Activated CD4-positive, alpha-beta T cell treated with anti-CD3 and anti-CD28 coated beads, Interleukin-2, amount 10 ng/mL, durations not matched to agents 7 days and 5 days (primary cell): Measurements from ENCODE around the gene GOLGA6L2. TPM values are rescaled to one million over a fixed set of nuclear protein-coding genes. Genes with fewer than 3 reads are reported as not detected.
"Not testable (repeated sequence)": the region's sequence is repeated elsewhere in the genome, so short reads cannot be mapped to it uniquely, and the experiment has no call there.

ENCODE experiments used
- CTCF ChIA-PET: fragments of 350-600 bp; sonication (Branson Sonifier 250); formaldehyde crosslinking; loops from one replicate; lab custom pipeline; 2021; ENCODE audit warnings: antibody characterized with exemption; lab: Charles Lee
- POLR2A ChIA-PET: fragments of 350-600 bp; sonication (Branson Sonifier 250); formaldehyde crosslinking; loops from one replicate; lab custom pipeline; 2021; ENCODE audit warnings: antibody characterized with exemption; lab: Charles Lee
- DNase-seq: peaks from one replicate; pipeline ENCODE4 v3.0.0-alpha.2; 2020
- H3K27ac Mint-ChIP-seq: one replicate; pipeline ENCODE4 v1.8.0; 2021; ENCODE audit warnings: mild to moderate bottlenecking, moderate library complexity, mixed read lengths
- H3K27me3 Mint-ChIP-seq: one replicate; pipeline ENCODE4 v1.8.0; 2021; ENCODE audit warnings: mixed read lengths
- H3K36me3 Mint-ChIP-seq: one replicate; pipeline ENCODE4 v1.8.0; 2021; ENCODE audit warnings: low read depth, mixed read lengths
- H3K4me1 Mint-ChIP-seq: one replicate; pipeline ENCODE4 v1.8.0; 2021; ENCODE audit warnings: mixed read lengths
- H3K4me3 Mint-ChIP-seq: one replicate; pipeline ENCODE4 v1.8.0; 2021; ENCODE audit warnings: mild to moderate bottlenecking, moderate library complexity, mixed read lengths
- H3K9me3 Mint-ChIP-seq: one replicate; pipeline ENCODE4 v1.8.0; 2021; ENCODE audit warnings: mixed read lengths
- total RNA-seq, 2 experiments: library from RNA; stranded (reverse); gene quantifications; one replicate each; pipeline ENCODE4 v1.2.3, GENCODE V29; 2021

Gene GOLGA6L2
- total RNA-seq, 2 experiments from 2014 or later, result not detected

- no peak for DNase-seq
- Mint-ChIP-seq H3K27ac (no peak overlapping the region), H3K4me3 (no peak overlapping the region), H3K36me3 (no peaks in the 10 kb centered on the region), H3K27me3 (no peaks in the 10 kb centered on the region), H3K9me3 (no peaks in the 10 kb centered on the region), H3K4me1 (peaks cover 5% of the 10 kb centered on the region)
- POLR2A ChIA-PET, result no interaction called here
- CTCF ChIA-PET, result interaction anchor here (0.6 kb wide), 1 partner anchor 585 kb away, joined by 3 read pairs; no protein-coding TSS in a partner anchor
Observed at GRCh38 chr15:23441204-23441603, 5.8 kb downstream of the GOLGA6L2 start.

- no peaks in the 10 kb centered on the region for H3K36me3 Mint-ChIP-seq
- H3K27ac Mint-ChIP-seq, result no peak overlapping the region
- POLR2A ChIA-PET, result no interaction called here
- no peaks in the 10 kb centered on the region for H3K9me3 Mint-ChIP-seq
- CTCF ChIA-PET, result no interaction called here
- H3K27me3 Mint-ChIP-seq, result no peaks in the 10 kb centered on the region
- H3K4me3 Mint-ChIP-seq, result no peak overlapping the region
- peaks cover 5% of the 10 kb centered on the region for H3K4me1 Mint-ChIP-seq
- no peak for DNase-seq
Observed at GRCh38 chr15:23440596-23440995, 6.4 kb downstream of the GOLGA6L2 start.

- H3K4me1 Mint-ChIP-seq, result no peaks in the 10 kb centered on the region
- no peak overlapping the region for H3K4me3 Mint-ChIP-seq
- H3K36me3 Mint-ChIP-seq, result no peaks in the 10 kb centered on the region
- ChIA-PET POLR2A (no interaction called here), CTCF (no interaction called here)
- no peak overlapping the region for H3K27ac Mint-ChIP-seq
- no peaks in the 10 kb centered on the region for H3K9me3 Mint-ChIP-seq
- DNase-seq, result no peak
- no peaks in the 10 kb centered on the region for H3K27me3 Mint-ChIP-seq
Observed at GRCh38 chr15:23439513-23439912, 7.5 kb downstream of the GOLGA6L2 start.

- ChIA-PET POLR2A (interaction anchor here (0.6 kb wide), 1 partner anchor 66 kb away, joined by 3 read pairs; no protein-coding TSS in a partner anchor), CTCF (no interaction called here)
- Mint-ChIP-seq H3K27ac (no peak overlapping the region), H3K36me3 (no peaks in the 10 kb centered on the region), H3K27me3 (no peaks in the 10 kb centered on the region), H3K9me3 (no peaks in the 10 kb centered on the region), H3K4me3 (no peak overlapping the region), H3K4me1 (no peaks in the 10 kb centered on the region)
- DNase-seq, result no peak
Observed at GRCh38 chr15:23438816-23439466, 8.1 kb downstream of the GOLGA6L2 start.

- ChIA-PET CTCF (no interaction called here), POLR2A (no interaction called here)
- no peaks in the 10 kb centered on the region for H3K4me1 Mint-ChIP-seq
- no peaks in the 10 kb centered on the region for H3K9me3 Mint-ChIP-seq
- DNase-seq, result no peak
- no peaks in the 10 kb centered on the region for H3K27me3 Mint-ChIP-seq
- H3K27ac Mint-ChIP-seq, result no peak overlapping the region
- no peaks in the 10 kb centered on the region for H3K36me3 Mint-ChIP-seq
- H3K4me3 Mint-ChIP-seq, result no peak overlapping the region
Observed at GRCh38 chr15:23437673-23438072, 9.4 kb downstream of the GOLGA6L2 start.

- Mint-ChIP-seq H3K4me1 (no peaks in the 10 kb centered on the region), H3K27ac (no peak overlapping the region), H3K4me3 (no peak overlapping the region), H3K36me3 (no peaks in the 10 kb centered on the region), H3K27me3 (no peaks in the 10 kb centered on the region), H3K9me3 (no peaks in the 10 kb centered on the region)
- POLR2A ChIA-PET, result no interaction called here
- no peak for DNase-seq
- CTCF ChIA-PET, result no interaction called here
Observed at GRCh38 chr15:23437146-23437545, 9.9 kb downstream of the GOLGA6L2 start.

GRCh38 chr15:23436421-23436820 lies 10.6 kb downstream of the GOLGA6L2 start:
- Mint-ChIP-seq H3K4me3 (no peak overlapping the region), H3K36me3 (no peaks in the 10 kb centered on the region), H3K9me3 (no peaks in the 10 kb centered on the region), H3K4me1 (no peaks in the 10 kb centered on the region), H3K27ac (no peak overlapping the region), H3K27me3 (no peaks in the 10 kb centered on the region)
- ChIA-PET CTCF (no interaction called here), POLR2A (no interaction called here)
- no peak for DNase-seq

GRCh38 chr15:23434699-23435098 lies 12.3 kb downstream of the GOLGA6L2 start:
- POLR2A ChIA-PET, H3K4me1 Mint-ChIP-seq, H3K36me3 Mint-ChIP-seq, H3K27ac Mint-ChIP-seq, H3K27me3 Mint-ChIP-seq, CTCF ChIA-PET, DNase-seq, H3K9me3 Mint-ChIP-seq, H3K4me3 Mint-ChIP-seq: not testable (repeated sequence)

GRCh38 chr15:23425327-23425726 lies 21.7 kb downstream of the GOLGA6L2 start:
- H3K4me3 Mint-ChIP-seq, DNase-seq, H3K27ac Mint-ChIP-seq, H3K36me3 Mint-ChIP-seq, CTCF ChIA-PET, POLR2A ChIA-PET, H3K4me1 Mint-ChIP-seq, H3K27me3 Mint-ChIP-seq, H3K9me3 Mint-ChIP-seq: not testable (repeated sequence)

GRCh38 chr15:23424111-23424904 lies 22.7 kb downstream of the GOLGA6L2 start:
- ChIA-PET CTCF (no interaction called here), POLR2A (no interaction called here)
- no peaks in the 10 kb centered on the region for H3K36me3 Mint-ChIP-seq
- H3K4me1 Mint-ChIP-seq, result no peaks in the 10 kb centered on the region
- DNase-seq, result no peak
- H3K27ac Mint-ChIP-seq, result no peak overlapping the region
- no peaks in the 10 kb centered on the region for H3K9me3 Mint-ChIP-seq
- no peak overlapping the region for H3K4me3 Mint-ChIP-seq
- no peaks in the 10 kb centered on the region for H3K27me3 Mint-ChIP-seq

- ChIA-PET CTCF (no interaction called here), POLR2A (no interaction called here)
Observed at GRCh38 chr15:23422946-23423708, 23.9 kb downstream of the GOLGA6L2 start.

GRCh38 chr15:23422099-23422945 lies 24.7 kb downstream of the GOLGA6L2 start:
- no peak overlapping the region for H3K4me3 Mint-ChIP-seq
- no peak overlapping the region for H3K27ac Mint-ChIP-seq
- POLR2A ChIA-PET, result no interaction called here
- peaks cover under 1% of the 10 kb centered on the region for H3K9me3 Mint-ChIP-seq
- DNase-seq, result no peak
- H3K4me1 Mint-ChIP-seq, result no peaks in the 10 kb centered on the region
- H3K27me3 Mint-ChIP-seq, result no peaks in the 10 kb centered on the region
- no peaks in the 10 kb centered on the region for H3K36me3 Mint-ChIP-seq
- CTCF ChIA-PET, result no interaction called here

More at GRCh38 chr15:23422946-23423708, 23.9 kb downstream of the GOLGA6L2 start:
- Mint-ChIP-seq H3K4me3 (no peak overlapping the region), H3K36me3 (no peaks in the 10 kb centered on the region), H3K4me1 (no peaks in the 10 kb centered on the region), H3K27ac (no peak overlapping the region), H3K27me3 (no peaks in the 10 kb centered on the region), H3K9me3 (no peaks in the 10 kb centered on the region)
- no peak for DNase-seq
